AG09319 (cell line): ENCODE results near the gene GRHL1.

ENCODE experiments used
- DNase-seq: peaks from one replicate; pipeline ENCODE4 v3.0.0-alpha.2; 2010; ENCODE audit warnings: low read depth; ENCODE audit errors: extremely low read depth
- TF ChIP-seq, protein P1 (sequence below): IDR thresholded peaks from 2 replicates; pipeline ENCODE4 v1.5.1; 2011; ENCODE audit warnings: low read depth, mild to moderate bottlenecking, inconsistent platforms, low read length, moderate library complexity

The GRHL1 gene

DNA sequence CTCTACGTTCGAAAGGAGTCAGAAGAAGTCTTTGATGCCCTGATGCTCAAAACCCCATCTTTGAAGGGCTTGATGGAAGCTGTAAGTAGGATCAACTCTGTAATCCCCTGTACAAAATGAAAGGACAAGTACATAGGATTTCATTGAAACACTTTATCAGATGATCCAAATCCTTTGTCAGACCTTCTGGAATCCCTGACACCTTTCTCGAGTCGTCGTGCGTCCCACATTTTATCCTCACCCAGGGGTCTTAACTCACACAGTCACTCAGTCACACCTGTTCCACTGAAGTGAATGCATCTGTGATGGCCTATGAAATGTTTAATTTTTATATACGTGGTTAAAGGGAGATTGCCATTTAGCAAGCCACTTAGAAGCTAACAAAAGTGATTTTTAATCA lies 44.8 kb downstream of the GRHL1 start:
- DNase-seq: no peak
- TF ChIP-seq, protein P1, sequence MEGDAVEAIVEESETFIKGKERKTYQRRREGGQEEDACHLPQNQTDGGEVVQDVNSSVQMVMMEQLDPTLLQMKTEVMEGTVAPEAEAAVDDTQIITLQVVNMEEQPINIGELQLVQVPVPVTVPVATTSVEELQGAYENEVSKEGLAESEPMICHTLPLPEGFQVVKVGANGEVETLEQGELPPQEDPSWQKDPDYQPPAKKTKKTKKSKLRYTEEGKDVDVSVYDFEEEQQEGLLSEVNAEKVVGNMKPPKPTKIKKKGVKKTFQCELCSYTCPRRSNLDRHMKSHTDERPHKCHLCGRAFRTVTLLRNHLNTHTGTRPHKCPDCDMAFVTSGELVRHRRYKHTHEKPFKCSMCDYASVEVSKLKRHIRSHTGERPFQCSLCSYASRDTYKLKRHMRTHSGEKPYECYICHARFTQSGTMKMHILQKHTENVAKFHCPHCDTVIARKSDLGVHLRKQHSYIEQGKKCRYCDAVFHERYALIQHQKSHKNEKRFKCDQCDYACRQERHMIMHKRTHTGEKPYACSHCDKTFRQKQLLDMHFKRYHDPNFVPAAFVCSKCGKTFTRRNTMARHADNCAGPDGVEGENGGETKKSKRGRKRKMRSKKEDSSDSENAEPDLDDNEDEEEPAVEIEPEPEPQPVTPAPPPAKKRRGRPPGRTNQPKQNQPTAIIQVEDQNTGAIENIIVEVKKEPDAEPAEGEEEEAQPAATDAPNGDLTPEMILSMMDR: no peak

DNA sequence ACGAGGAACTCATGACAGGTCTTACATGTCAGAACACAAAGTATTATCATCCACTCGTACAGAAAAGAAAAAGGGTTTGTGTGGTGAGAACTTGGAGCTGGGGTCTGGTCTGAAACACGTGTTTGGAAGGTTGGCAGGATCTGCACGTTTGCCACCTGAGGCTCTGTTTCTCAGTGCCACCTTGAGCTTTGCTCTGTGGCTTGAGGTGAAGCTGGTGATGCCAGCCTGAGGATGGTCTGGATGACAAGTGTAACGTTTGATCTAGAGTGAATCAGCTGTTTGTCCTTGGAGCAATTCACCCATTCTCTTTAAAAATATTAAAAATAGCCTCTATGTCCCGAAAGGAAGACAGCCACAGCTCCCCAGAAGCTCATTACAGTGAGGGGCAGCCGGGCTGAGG lies 46.4 kb downstream of the GRHL1 start:
- no peak for DNase-seq
- TF ChIP-seq, protein P1: no peak

DNA sequence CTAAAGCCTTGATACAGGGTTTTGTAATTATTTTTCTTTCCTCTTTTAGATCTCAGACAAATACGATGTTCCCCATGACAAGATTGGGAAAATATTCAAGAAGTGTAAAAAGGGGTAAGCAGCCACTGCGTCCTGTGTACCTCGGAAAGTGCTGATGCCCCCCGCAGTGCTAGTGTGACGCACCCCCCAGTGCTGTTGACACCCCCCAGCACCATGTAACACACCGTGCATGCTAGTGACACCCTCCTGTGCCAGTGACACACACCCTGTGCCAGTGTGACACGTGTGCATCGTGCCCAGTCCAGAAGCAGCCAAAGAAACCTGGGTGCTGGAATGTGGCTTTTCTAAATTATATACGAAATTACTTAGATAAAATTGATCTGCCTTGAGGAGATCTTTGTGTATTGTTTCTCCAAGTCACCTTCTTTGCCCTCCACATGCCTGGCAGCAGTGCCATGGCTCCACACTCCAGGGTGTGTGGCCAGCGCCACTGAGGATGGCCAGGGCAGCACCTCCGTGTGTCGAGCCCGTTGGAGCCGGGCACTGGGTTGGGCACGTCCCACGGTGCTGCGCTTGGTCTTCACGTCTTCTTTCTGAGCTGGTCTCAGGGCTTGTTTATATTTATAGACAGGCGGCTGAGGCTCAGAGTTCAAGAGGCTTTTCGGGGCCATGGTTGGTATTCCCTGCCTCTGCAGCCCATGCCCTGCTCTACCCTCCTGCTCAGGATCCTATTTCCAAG lies 47.6 kb downstream of the GRHL1 start:
- no peak for DNase-seq
- TF ChIP-seq, protein P1: no peak

DNA sequence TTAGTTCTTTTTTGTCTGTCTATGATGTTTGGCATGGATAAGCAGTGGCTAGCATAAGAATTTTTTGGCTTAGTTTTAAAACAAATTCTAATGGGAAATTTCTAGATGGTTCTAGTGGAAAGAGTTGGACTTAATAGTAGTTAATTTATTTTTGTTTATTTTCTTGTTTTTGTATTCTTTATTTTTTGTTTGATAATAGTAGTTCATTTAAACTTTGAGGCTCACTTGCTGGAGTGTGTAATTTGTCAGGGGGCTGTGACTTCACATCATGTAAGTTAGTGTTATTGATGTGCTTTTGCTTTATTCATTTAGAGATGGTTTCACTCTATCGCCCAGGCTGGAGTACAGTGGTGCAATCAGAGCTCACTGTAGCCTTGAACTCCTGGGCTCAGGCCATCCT lies 48.2 kb downstream of the GRHL1 start:
- TF ChIP-seq, protein P1: no peak
- no peak for DNase-seq

DNA sequence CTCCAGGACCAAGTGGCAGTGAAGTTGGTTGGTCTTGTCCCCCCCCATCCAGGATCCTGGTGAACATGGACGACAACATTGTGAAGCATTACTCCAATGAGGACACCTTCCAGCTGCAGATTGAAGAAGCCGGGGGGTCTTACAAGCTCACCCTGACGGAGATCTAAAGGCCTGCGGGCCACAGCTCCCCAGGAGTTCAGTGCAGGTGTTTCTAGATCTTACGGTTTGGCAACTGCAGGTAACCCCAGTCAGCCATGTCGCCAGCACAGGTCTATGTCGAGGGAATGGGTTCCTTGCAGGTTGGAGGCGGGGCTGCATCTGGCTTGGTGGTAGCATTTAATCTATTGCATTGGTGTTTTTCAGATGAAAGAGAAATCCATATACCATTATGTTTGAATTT lies 49.0 kb downstream of the GRHL1 start:
- no peak for DNase-seq
- TF ChIP-seq, protein P1: no peak

DNA sequence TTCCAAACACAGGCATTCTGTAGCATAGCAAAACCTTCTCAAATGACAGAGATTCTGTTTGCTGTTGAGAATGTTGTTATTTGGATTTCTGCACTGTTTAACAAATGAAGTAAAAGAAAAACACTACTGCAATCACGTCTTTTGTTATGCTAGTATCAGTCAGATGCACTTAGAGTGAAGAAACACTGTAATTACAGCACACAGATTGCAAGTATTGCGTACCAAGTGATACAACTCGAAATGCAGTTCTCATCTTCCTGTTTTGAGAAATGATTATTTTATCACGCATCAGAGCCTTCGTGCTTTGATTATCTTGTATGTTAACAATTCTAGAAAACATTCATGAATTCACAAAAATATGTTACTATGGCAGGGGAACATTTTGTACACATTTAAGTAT lies 50.1 kb downstream of the GRHL1 start:
- DNase-seq: no peak
- TF ChIP-seq, protein P1: no peak

DNA sequence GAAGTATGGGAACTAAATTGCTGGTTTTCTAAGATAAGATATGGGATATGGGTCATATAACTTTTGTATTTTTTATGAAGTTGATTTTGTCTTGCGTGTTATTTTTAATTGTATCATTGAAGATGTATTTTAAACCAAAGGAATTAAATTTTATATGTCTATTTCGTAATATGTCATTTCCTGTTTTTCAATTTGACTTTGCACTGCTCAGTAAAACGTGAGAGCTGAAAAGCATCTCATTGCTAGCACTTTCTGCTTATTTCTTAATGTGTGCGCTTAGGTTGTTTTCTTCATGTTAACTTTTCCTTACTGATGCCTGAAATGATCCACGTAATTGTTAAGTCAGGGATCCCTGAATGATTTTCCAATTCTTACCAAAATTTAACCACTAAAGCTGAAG lies 50.6 kb downstream of the GRHL1 start:
- TF ChIP-seq, protein P1: no peak
- DNase-seq: no peak
